ENCODE data around the gene OR52W1. TPM values are rescaled to one million over a fixed set of nuclear protein-coding genes. Genes with fewer than 3 reads are reported as not detected.

OR52W1 gene
- polyA plus RNA-seq, 1 of the 3 experiments (the other 2 are of a cell fraction) = not detected

GRCh38 chr11:6240139-6240538 is 41.1 kb downstream of the OR52W1 start:
- ChIA-PET POLR2A (no interaction called here), CTCF (interaction anchor here (0.7 to 1.3 kb wide), 4 partner anchors 11 to 519 kb away, joined by 3 to 5 read pairs (median 4); no protein-coding TSS in a partner anchor)
- peaks cover 5% of the 10 kb centered on the region for H3F3A ChIP-seq (replicated peaks; ENCODE audit: insufficient read depth)
- no peaks in the 10 kb centered on the region for H3K79me2 ChIP-seq (ENCODE audit: insufficient read depth)
- H3K9me2 ChIP-seq = no peaks in the 10 kb centered on the region
- no peaks in the 10 kb centered on the region for H3K36me3 ChIP-seq (replicated peaks in 1 of 2; ENCODE audit: control insufficient read depth in 1 of 2, insufficient read depth in 2 of 2, low read length in 1 of 2)
- no peaks in the 10 kb centered on the region for H4K20me1 ChIP-seq (ENCODE audit: insufficient read depth)
- peaks cover 38% of the 10 kb centered on the region for H3K27me3 ChIP-seq (ENCODE audit: insufficient read depth)
- H3K4me1 ChIP-seq (ENCODE audit: control insufficient read depth in 1 of 2, insufficient read depth in 2 of 2, low read depth in 1 of 2, low read length in 1 of 2) = peaks cover 0 to 2% of the 10 kb centered on the region in 2 experiments; a peak in 1 of 4 replicates
- no peak for TF ChIP-seq ELF1 (IDR thresholded peaks at IDR 0.05)
- no peak for TF ChIP-seq CHD2 (IDR thresholded peaks at IDR 0.05; ENCODE audit: low read length, partially characterized antibody)
- TF ChIP-seq YY1 (IDR thresholded peaks at IDR 0.05; ENCODE audit: low read depth) = no peak
- TF ChIP-seq TEAD4 (IDR thresholded peaks at IDR 0.05; ENCODE audit: borderline replicate concordance, insufficient read depth) = no peak
- no peak for TF ChIP-seq IRF3 (IDR thresholded peaks at IDR 0.05; ENCODE audit: low read depth, low read length)
- no peak for TF ChIP-seq MAX (IDR thresholded peaks at IDR 0.05; ENCODE audit: low read depth)
- TF ChIP-seq GATA2 (CRISPR knock-in tag; IDR thresholded peaks at IDR 0.05) = no peak
- no peak overlapping the region for H2AFZ ChIP-seq (ENCODE audit: low read depth)
- no peak overlapping the region for H3K27ac ChIP-seq (ENCODE audit: low read depth in 2 of 2, low read length in 1 of 2)
- no peaks in the 10 kb centered on the region for H3K9me3 ChIP-seq
- no peak overlapping the region for H3K4me3 ChIP-seq (ENCODE audit: low read depth in 2 of 2, low read length in 1 of 2)
- no peak overlapping the region for H3K4me2 ChIP-seq
- no peak overlapping the region for H3K9ac ChIP-seq
- DNase-seq = no peak
- whole genome bisulfite sequencing (ENCODE audit: low lambda C conversion rate) = 71% methylated on average over 28 of the region's 28 CpGs

GRCh38 chr11:6240781-6241180 is 41.8 kb downstream of the OR52W1 start:
- H3K4me1 ChIP-seq (ENCODE audit: control insufficient read depth in 1 of 2, insufficient read depth in 2 of 2, low read depth in 1 of 2, low read length in 1 of 2) = no peaks in the 10 kb centered on the region
- H3K79me2 ChIP-seq (ENCODE audit: insufficient read depth) = no peaks in the 10 kb centered on the region
- no peak overlapping the region for H3K4me3 ChIP-seq (ENCODE audit: low read depth in 2 of 2, low read length in 1 of 2)
- H4K20me1 ChIP-seq (ENCODE audit: insufficient read depth) = no peaks in the 10 kb centered on the region
- no peaks in the 10 kb centered on the region for H3K9me2 ChIP-seq
- DNase-seq = no peak
- TF ChIP-seq ELF1 (IDR thresholded peaks at IDR 0.05) = no peak
- TF ChIP-seq FOSL2 (IDR thresholded peaks at IDR 0.05; ENCODE audit: borderline replicate concordance, low read depth) = no peak
- TF ChIP-seq NFIC (IDR thresholded peaks at IDR 0.05; ENCODE audit: borderline replicate concordance) = no peak
- no peak for TF ChIP-seq PBX3 (IDR thresholded peaks at IDR 0.05)
- no peak for TF ChIP-seq JUND (IDR thresholded peaks at IDR 0.05)
- TF ChIP-seq FOXM1 (IDR thresholded peaks at IDR 0.05; ENCODE audit: low read depth) = no peak
- no peak for TF ChIP-seq EP300 (IDR thresholded peaks at IDR 0.05; ENCODE audit: borderline replicate concordance in 1 of 2, low read depth in 1 of 2, low read length in 1 of 2)
- TF ChIP-seq TEAD4 (IDR thresholded peaks at IDR 0.05; ENCODE audit: borderline replicate concordance, insufficient read depth) = no peak
- H2AFZ ChIP-seq (ENCODE audit: low read depth) = no peak overlapping the region
- WGBS (ENCODE audit: low lambda C conversion rate) = 8% methylated on average over 1 of the region's 1 CpG
- POLR2A ChIA-PET = no interaction called here
- no peak overlapping the region for H3K9ac ChIP-seq
- no peaks in the 10 kb centered on the region for H3K36me3 ChIP-seq (replicated peaks in 1 of 2; ENCODE audit: control insufficient read depth in 1 of 2, insufficient read depth in 2 of 2, low read length in 1 of 2)
- no peak overlapping the region for H3K27ac ChIP-seq (ENCODE audit: low read depth in 2 of 2, low read length in 1 of 2)
- no peak overlapping the region for H3K4me2 ChIP-seq
- peaks cover 5% of the 10 kb centered on the region for H3F3A ChIP-seq (replicated peaks; ENCODE audit: insufficient read depth)
- H3K9me3 ChIP-seq = no peaks in the 10 kb centered on the region
- CTCF ChIA-PET = interaction anchor here (0.8 to 2.8 kb wide), 4 partner anchors 10 to 122 kb away, joined by 3 to 13 read pairs (median 4); no protein-coding TSS in a partner anchor
- peaks cover 44% of the 10 kb centered on the region for H3K27me3 ChIP-seq (ENCODE audit: insufficient read depth)

Measured in SK-N-SH (cell line).